HG02678 (cell line): Measurements from ENCODE around the gene RBP4.

Experiments
- ATAC-seq: cut with Tn5 transposase; IDR thresholded peaks from one replicate; pipeline ENCODE4 v1.9.1; 2021; ENCODE audit warnings: mild to moderate bottlenecking, moderate library complexity; ENCODE audit not compliant: unreplicated experiment

Gene RBP4

DNA sequence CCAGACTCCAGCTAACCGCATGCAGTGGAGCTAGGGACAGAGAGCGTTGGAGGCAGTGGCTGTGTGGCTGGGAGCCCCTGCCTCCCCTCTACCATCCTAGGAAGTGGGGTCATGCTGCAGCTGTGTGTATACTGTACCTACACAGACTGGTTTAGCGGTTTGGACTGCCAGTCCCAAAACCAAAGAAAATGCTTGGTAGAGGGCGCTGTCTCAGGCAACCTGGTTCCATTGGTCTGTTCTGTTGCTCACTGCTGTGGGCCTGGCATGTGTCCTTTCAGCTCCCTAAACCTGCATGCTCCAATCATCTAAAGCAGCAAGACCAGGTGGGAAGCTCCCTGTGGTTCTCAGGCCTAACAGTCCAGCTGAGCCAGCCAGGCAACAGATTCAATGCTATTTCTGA, 4.5 kb downstream of the RBP4 start:
- ATAC-seq = no peak

GRCh38 chr10:93595378-93596161, 5.5 kb downstream of the RBP4 start:
- ATAC-seq = no peak

- ATAC-seq = no peak
Observed at GRCh38 chr10:93594518-93594917, 6.5 kb downstream of the RBP4 start.

- no peak for ATAC-seq
Observed at GRCh38 chr10:93593749-93594148, 7.3 kb downstream of the RBP4 start.

DNA sequence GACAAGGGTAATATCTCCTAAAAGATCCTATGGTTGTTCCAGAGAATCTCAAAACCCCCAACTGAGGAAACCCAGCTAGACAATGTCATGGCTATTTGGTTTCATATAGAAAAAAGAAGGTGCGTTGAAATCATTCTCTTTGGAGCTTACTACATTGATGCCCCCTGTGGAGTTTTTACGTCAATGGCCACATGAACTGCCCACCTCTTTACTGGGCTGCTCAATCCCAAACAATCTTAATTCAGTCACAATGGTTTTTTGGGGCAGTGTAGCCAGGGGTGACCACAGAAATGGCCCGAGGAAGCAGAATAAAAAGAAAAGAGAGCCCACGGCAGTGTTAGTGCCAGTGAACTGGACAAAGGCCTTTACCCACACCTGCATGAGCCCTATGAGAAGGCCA, 7.8 kb downstream of the RBP4 start:
- no peak for ATAC-seq

- ATAC-seq = no peak
Observed at GRCh38 chr10:93591065-93591808, 9.8 kb downstream of the RBP4 start.

GRCh38 chr10:93590638-93591037, 10.4 kb downstream of the RBP4 start:
- ATAC-seq = no peak

DNA sequence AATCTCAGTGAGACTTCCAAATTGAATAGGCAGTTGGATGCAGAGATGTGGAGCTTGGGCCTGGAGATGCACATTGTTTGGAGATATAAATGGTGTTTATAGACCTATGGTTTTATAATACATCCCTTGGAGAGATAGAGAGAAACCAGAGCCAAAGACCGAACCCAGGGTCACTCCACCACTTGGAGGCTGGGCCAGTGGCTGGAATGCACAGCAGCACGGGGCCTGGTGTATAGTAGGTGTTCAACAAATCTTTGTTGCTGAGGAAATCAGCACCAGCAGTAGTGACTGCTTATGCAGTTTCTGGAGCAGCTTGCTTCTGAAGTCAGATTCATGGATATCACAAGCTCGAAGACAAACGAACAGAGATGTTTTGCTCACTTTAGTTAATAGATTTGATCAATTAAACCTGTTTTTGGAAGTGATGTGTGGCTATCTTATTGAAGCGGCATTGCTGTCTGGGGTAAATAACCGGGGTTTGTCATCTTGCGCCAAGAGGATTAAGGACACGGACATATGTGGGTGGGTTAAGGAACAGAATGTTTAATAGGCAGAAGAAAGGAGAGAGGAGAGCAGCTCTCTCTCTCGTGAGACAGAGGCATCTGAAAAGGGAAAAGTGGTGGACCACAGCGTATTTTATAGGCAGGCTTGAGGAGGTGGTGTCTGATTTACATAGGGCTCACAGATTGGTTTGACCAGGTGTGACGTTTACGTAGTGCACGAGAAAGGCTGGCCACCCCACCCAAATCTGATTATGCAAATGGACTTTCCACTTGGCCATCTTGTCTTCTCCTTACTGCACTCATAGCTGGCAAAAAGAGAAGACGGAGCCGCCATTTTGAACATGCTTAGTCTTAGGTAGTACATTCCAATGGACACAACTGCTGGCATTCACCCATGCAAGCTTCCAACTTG, 11.1 kb downstream of the RBP4 start:
- ATAC-seq = no peak

DNA sequence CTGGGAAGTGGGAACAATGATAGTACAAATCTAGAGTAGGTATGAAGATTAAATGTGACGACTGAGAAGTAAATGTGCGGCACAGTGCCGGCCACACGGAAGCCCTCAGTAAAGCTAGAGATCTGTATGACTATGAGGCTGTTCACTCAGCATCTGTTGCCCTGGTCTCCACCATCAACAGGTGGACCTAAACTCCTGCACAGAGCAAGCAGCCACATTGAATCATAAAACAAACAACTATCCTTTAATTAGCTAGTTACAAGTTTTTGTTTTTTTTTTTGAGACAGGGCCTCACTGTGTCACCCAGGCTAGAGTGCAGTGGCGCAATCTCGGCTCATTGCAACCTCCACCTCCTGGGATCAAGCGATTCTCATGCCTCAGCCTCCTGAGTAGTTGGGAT, 16.6 kb downstream of the RBP4 start:
- no peak for ATAC-seq

- ATAC-seq = no peak
Observed at GRCh38 chr10:93580828-93581227, 20.2 kb downstream of the RBP4 start.

DNA sequence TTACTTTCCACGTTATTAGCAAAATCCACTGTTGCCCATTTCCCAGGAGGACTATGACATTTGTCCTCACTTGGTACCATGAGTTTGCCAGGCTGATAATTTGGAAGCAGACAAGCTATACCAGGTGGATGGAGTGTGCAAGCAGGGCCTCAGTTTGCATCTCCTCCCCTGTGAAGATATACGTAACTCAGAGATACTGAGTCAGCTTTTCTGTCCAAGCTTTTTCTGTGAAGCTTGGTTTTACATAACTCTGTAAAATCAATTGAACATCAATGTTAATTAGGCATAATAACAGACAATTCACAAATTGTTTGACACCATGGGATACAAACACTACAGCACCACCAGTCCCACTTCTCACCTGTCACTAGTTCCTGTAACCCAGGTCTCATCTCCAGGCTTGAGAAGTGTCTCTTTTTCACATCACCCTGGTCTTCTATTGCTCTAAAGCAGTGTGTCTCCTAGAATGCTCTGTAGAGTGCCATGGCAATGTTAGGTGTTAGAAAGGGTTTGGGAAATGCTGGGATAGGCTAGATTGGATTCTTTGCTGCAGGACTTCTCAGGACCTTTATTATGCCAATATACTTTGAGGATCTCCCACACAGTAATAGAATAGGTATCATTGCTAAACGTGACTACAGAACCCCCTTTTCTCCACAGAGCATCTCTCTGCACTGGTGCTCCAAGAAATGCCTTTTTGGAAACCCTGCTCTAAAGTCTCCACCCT, 20.9 kb downstream of the RBP4 start:
- no peak for ATAC-seq

- no peak for ATAC-seq
Observed at GRCh38 chr10:93579089-93579488, 21.9 kb downstream of the RBP4 start.

GRCh38 chr10:93577565-93577964, 23.5 kb downstream of the RBP4 start:
- no peak for ATAC-seq

- ATAC-seq = no peak
Observed at GRCh38 chr10:93576888-93577287, 24.1 kb downstream of the RBP4 start.

- no peak for ATAC-seq
Observed at GRCh38 chr10:93573924-93574323, 27.1 kb downstream of the RBP4 start.

GRCh38 chr10:93573051-93573909, 27.8 kb downstream of the RBP4 start:
- no peak for ATAC-seq

DNA sequence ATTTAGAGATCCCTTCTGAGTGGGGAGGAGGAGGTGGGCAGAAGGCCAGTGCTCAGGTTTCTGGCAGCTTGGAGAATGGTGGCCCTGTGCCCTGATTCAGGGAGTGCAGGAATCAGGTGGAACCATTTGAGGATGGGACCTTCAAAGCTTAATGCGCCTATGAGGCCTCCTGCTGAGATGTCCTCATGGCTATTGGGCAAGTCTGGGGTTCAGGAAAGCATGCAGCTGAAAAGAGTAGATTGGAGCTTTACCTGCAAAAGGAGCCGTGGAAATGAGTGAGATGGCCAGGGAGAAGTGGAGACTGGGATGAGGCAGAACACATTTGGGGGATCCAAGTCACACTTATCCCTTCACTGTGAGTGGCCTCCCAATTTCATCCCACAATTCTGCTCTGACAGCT, 28.4 kb downstream of the RBP4 start:
- ATAC-seq = no peak

- no peak for ATAC-seq
Observed at GRCh38 chr10:93570383-93570782, 30.7 kb downstream of the RBP4 start.

- no peak for ATAC-seq
Observed at GRCh38 chr10:93568105-93568390, 33.0 kb downstream of the RBP4 start.
